ENCODE results near the gene CNTN4.

- no peak for TF ChIP-seq CTCF (IDR thresholded peaks at IDR 0.05)
- no peak for TF ChIP-seq POLR2A (IDR thresholded peaks at IDR 0.05)
These were observed 67.9 kb downstream of the CNTN4 start for GRCh38 chr3:2166552-2166951.

All from body of pancreas (tissue), 4 donors.